ENCODE data around the gene COL23A1. TPM values are rescaled to one million over a fixed set of nuclear protein-coding genes. Genes with fewer than 3 reads are reported as not detected.

The COL23A1 gene
- polyA plus RNA-seq, 12 donors = 1.1 to 20.5 (median 2.9) TPM; not detected in 2

DNA sequence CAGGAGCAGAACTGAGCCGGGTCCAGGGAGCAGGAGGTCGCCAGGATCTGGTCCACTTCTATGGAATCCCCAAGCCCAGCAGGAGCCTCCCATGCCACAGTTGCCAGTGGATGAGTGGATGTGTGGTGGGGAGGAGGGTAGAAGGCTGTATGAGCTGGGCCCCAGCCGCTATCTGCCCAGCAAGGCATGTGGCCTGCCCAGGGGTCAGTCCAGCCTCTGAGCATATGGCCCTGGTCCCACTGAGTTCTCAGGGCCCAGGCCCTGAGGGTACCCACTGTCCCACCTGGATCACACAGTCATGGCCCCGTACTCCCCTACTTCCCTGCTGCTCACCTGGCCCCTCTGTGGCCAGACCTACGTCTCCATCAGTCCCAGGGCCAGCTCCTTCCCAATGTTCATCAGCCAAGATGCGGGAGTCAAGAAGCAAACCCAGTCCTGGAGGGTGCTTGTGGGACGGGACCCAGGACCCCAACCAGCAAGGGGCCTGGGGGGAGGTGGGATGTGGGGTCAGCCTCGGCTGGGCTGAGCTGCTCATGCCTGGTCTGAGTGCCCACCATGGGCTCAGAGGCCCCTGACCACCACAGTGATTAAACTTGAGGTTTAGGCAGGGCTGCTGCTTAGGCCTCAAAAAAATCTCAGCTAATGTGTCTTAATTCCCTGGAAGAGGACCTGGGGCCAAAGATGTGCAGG lies 152.7 kb downstream of the COL23A1 start:
- DNase-seq = no peak

DNA sequence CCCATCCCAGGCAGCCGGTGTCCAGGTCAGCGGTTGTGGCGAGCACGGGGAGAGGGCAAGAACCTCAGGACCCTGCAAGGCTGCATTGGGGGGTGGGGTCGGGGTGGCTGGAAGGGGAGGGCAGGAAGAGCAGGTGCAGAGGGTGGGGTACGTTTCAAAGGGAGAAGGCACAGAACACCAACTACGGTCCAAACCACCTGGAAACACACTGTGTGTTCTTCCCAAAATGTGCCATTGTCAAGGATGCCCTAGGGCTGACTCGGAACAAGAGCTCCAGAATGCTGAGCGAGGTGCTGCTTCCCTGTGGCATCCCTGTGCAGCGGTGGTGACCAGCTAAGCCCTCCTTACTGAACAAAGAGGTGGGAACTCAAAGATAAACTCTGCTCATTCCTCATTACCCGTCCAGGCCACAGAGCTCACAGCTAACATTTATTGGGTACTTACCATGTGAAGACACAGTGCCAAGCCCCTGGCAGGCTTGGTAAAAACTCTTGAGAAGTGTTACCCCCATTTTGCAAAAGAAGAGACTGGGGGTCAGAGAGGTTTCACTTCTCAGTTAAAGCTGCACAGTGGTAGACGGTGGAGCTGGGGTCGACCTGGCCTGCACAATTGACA lies 153.8 kb downstream of the COL23A1 start:
- DNase-seq = no peak

DNA sequence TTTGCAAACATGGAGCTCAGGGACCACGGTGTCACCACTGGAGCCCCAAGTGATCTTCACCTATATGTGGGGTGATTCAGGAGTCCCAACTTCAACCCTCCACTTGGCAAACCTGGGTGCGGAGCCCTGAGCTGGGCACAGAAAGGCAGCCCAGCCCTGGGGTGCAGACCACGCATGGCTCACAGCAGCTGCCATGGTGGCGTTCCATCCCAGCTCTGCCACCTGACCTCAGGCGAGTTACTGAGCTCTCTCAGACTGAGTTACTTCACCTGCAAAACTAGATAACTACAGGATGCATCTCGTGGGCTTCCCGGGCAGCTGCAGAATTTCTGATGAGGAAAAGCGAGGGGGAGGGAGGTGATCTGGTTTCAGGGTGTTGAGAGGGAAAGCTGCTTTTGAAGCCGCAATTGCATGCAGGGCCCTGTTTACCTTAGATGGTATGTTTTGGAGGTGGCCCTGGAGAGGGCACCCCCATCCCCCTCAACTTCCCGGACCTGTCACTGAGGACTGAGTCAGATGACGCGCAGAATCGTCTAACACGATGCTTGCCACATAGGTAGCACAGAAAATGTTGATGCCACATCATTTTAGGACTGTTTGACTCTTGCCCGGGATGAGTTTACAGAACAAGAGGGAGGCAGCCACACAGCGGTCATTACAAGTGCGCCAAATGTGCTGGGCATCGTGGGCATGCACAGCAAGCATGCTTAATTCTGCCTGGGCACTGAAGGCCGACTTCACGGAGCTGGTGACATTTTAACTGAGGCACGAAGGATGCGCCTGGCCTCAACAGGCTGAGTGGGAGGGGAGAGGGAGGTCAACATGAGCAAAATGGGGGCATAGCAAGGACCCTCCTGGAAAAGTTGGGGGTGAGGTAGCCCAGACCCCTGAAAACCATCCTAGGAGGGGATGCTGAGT lies 154.6 kb downstream of the COL23A1 start:
- DNase-seq = no peak

DNA sequence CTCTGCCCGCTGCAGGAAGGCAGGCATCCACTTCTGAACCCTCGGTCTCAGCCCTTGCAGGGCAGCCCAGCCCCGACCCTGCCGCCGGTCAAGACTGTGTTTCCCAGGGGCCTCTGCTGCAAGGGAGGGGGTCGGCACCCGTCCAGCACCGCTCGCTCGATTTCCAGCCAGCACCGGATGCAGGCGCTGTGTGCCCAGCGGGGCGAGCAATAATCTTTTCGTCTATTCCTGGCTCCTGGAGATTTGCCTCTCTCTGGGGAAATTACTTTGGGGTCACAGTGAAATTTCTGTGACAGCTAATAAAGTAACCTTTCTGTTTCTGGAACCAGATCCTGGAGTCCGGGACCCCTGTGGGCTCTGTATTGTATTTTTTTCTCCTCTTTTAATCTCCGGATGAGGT lies 155.3 kb downstream of the COL23A1 start:
- DNase-seq = no peak

DNA sequence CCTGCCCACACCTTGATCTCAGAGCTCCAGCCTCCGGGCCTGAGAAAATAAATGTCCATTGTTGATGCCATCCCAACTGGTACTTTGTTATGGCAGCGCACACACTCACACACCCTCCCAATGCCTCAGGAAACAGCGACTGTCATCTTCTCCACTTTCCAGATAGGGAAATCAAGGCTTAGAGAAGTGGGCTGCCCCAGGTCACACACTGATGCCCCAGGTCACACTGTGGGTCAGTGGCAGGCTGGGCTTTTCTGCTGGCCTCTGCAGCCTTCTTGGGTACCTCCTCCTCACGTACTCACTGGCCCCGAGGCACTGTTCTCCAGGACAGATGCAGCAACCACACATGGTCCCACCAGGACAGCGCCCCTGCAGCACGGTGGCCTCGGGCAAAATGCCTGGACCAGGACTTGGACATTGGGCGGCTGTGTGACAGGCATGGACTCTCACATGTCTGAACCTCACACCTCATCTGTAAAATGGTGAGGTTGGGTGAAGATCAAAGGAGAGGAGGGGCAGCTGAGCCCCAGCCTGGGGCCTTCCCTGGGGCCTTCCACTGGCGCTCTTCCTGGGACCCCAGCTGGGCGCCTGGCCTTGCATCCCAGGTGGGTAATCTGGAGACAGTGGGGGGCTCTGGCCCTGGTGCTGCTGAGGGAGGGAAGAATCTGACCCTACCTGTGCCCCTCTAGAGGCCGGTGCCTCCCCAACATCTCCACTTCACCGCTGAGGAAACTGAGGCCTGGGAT lies 156.0 kb downstream of the COL23A1 start:
- DNase-seq = no peak

DNA sequence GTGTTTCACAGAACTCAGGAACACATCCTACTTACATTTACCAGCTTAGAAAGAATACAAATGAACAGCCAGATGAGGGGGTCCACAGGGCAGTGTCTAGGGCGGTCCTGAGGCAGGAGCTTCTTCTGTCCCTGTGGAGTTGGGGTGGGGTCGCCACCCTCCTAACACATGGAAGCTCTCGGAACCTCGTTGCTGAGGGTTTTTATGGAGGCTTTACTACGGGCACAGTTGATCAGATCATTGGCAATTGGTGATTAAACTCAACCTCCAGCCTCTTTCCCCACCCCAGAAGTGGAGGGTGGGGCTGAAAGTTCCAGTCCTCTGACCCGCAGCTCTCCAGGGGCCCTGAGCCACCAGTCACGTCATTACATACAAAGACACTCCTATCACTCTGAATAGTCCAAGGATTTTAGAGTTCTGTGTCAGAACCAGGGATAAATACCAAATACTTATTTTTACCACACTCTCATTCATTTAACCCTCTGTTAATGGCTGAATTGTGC lies 156.9 kb downstream of the COL23A1 start:
- no peak for DNase-seq

DNA sequence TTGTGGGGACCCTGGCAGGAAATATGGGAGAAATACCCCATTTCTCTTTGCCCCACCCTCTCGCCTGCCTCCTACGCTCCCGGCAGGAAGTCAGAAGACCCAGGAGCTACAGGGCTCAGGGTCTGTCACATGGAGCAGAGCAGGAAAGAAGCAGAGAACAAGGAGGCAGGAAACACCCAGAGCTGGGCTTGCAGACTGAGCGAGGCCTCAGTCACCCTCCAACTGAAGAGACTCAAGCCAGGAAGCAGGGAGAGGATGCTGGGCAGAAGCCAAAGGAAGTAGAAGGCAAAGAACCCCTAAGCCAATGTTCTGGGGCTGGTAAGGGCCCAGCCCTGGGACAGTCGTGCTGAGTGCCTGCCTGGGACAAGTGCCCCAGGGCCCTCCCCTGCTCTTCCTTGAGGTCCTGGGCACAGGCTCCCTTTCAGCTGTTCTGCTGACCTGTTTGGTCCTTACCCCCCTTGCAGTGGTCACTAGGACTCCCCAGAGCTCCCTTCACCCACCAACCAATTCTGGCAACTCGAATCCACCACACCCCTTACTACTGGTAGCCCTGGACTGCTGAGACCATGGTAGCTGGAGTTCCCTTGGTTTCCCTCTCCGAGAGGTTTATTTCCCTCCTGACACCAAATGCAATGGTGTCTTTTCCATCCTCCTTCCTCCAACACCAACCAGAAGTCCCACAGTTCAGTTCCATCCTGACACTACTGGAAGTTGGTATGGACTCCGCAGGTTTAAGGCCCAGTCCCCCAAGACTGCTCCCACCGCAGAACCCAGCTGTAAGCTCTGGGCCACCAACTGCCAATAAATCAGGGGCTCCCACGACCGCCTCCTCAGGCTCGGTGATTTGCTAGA lies 157.5 kb downstream of the COL23A1 start:
- DNase-seq = no peak

DNA sequence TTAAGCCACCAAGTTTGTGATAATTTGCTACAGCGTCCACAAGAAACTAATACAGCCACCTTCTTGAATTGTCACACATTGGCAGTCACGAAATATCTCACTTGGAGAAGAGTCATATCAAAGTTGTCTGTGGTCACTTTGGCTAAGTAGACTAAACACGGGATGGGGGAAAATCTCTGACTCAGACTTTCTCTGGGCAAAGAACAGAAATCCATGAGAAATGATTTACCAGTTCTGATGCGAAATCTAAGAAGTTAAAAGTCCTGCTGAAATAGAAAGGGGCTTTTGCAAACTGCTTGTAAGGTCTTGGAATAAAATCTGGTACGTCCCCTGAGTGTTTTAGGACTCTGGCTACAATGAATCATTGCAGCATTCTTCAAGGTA lies 158.4 kb downstream of the COL23A1 start:
- no peak for DNase-seq

DNA sequence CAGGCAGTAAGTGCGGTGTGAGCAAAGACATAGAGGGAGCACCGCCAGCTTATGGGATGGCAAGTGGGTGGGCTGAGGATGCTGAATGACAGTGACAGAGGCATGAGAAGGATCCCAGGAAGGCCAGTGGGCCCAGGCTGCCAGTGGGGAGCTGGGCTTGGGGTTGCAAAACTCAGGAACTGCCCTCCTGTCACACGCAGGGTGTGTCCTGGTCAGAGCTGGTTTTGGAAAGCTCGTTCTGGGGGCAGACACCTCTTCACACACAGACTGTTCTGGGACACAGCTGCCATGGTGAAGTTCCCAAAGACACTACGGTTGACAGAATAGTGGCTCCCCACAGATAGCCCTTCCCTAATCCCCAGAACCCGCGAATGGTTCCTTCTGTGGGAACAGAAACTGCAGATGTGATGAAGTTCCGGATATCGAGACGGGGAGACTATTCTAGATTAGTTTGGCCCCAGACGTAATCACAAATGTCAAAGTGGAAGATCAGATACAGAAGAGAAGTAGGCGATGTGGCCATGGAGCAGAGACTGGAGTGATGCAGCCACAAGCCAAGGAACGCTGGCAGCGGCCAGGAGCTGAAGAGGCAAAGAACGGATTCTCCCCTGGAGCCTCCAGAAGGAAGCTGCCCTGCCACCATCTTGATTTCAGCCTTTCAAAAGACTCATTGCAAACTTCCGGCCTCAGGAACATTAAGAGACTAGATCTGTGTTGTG lies 159.0 kb downstream of the COL23A1 start:
- no peak for DNase-seq

DNA sequence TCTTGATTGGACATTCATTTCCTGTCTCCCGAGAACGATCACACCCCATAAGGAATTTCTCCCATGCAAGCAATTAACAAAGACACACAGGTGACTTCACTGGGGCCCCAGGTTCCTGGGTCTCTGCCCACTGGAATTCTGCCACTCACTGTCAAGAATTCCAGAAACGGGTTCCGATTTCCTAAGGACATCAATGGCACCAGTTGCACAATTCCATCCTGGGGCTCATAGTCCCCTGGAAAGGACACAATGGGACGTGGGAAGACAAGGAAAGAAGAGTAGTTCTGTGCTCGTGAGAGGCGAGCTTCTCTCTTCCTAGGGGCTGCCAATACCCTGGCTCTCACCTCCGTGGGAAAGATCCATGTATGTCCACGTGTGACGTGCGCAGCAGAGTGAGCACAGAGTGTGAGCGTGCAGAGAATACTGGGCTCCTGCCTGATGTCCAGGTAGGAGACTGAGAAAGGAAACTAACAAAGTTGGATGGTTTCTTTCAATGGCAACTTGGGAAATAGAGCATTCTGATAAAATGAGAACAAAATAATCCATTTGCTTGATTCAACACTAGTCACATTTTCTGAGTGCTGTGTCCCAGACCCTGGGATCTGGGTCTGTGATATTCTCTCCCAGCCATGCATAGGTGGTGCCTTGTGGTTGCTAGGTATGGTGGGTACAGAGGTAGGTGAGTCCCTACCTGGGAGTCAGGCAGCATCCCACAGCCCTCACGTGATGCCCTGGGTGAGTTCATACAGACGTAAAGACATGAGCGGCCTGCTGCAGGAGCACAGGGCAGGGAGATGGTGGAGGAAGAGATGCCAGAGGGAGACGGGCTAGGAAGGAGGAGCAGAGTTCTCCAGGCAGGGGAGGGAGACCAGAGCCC lies 159.8 kb downstream of the COL23A1 start:
- no peak for DNase-seq

DNA sequence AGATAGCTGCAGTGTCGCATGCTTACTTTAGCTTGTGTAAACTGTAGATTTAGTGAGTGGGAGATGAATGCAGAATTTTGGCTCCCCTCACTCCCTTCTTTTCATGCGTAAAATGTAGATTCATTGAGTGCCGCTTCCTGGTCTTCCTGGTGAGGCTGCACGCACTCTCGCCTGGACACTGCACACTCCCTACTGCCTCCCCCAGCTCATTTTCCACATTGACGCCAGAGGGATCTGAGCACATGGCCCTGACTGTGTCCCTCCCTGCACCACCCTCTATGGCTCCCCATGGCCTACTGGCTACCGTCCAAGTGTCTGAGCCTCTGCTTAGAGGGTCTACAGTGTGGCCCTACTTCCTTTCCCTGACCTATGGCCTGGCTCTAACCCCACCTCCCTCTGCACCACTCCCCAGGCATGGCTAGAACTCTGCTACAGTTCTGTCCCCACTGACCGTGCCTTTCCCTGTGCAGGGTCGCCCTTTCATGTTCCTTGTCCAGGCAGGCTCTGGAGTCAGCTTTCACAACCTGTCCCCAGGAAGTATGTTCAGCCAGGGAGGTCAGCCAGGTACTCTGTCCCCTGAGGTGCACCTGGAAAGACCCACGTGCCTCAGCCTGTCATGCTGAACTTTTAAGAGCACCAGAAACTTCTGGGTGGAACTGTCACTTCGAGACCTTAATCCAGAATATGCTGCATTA lies 160.6 kb downstream of the COL23A1 start:
- no peak for DNase-seq

DNA sequence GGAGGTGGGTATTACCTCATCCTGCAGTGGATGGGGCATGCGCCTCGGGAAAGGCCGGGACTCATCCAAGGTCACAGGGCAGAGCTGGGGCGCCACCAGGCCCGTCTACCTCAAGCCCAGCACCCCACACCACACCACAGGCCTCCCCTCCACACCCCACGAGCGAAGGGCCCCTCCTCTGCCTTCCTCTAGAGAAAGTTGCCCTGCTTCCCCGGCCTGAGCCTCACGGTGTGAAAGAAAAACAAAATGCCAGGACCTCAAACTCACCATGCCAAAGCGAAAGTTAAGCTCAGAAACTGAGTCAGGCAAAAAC lies 161.1 kb downstream of the COL23A1 start:
- no peak for DNase-seq

DNA sequence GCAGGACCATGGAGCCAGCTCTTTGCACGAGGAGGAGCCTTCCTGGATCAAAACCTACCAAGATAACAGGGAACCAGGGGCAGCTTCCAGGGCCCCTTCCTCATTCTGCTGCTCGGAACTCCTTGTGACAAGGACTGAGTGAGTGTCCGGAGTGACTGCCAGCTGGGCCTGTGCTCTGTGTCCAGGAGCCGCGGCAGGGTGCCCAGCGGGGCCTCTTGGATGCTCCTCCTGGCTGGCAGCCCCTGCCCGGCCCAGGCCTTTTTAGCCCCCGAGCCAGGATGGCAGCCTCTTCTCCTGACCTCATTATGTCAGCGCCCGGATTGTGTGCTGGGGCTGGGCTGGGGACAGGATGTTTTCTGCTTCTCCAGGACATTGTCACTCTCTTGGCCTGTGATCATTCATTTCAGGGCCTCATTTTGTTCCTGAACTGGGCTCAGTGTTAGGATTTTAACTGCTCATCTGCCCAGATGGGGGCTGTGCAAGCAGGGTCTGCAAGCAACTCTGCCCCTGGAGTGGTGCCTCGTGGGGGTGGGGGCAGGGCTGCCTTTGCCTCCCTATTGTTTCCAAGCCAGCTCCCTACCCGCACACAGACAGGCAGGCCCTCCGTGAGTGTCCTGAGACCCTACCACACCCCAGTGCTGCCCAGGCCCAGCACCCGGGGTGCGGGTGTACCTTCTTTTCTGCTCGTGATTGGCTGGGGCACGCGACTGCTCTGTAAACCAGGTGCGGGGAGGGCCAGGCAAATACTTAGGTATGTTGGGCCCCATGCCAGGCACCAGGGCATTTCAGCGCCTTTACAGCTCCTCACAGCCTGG lies 161.6 kb downstream of the COL23A1 start:
- DNase-seq = no peak

DNA sequence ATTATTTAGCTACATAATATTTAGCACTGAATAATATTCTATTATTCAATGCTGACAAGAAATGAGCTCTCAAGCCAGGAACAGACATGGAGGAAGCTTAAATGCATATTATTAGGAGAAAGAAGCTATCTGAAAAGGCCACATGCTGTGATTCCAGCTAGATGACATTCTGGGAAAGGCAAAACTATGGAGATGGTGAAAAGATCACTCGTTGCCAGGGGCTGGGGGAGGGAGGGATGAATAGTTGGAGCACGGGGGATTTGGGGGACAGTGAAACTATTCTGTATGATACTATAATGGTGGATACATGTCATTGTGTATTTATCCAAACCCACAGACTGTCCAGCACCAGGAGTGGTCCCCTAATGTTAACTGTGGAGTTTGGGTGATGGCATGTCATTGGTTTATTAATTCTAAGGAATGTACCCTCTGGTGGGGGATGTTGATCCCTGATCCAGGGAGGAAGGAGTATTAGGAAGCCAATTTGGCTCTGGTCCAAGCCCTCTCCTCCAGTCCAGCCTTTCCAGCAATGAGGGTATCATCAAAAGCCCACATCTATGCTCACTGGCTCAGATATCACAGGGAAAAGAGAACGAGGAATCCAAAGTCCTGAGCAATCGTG lies 162.5 kb downstream of the COL23A1 start:
- no peak for DNase-seq

DNA sequence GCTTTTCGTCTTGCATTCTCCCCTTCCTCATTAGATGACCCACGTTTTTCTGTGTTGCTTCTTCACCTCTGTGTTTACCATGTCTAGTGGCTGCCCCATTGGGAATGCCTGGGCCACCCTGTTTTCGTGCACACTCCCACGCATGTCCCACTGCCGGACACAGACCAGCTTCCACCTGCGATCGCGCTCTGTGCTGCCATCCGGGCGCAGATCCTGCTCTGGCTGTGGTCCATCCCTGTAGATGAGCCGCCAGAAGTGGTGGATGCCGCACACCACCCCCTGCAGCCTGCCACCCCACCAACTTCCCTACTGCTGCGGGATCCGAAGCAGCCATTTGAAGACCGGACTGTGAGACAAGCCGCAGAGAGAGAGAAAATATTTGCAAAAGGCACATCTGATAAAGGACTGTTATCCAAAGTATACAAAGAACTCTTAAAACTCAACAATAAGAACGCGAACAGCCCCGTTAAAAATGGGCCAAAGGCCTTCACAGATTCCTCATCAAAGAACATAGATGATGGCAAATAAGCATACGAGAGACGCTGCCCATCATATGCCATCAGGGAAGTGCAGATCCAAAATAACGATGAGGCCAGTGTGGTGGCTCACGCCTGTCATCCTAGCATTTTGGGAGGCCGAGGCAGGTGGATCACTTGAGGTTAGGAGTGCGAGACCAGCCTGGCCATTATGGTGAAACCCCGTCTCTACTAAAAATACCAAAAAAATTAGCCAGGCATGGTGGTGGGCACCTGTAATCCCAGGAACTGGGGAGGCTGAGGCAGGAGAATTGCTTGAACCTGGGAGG lies 163.7 kb downstream of the COL23A1 start:
- no peak for DNase-seq

DNA sequence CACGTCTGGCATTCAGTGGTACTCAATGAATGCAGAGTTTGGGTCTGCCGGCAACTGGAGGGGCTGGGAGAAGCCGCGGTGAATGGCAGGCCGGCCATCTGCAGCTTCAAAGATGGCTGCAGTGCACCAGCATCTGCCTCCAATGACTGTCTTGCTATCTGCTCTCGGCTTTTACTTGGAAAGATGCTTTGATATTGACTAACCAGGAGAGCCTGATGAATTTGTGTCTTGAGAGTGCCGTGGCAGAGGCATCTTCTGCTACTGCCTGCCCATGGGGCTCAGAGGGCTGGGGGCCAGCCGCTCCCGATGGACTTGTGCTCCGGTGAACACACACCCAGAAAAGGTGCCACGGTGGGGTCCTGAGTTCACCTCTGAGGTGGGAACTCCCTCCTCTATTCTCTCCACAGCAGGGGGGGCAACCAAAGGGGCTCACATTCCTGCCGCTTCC lies 164.5 kb downstream of the COL23A1 start:
- DNase-seq = no peak

Data from muscle of arm (tissue), 12 donors.